Measurements from ENCODE around the gene MAP3K14. TPM values are rescaled to one million over a fixed set of nuclear protein-coding genes. Genes with fewer than 3 reads are reported as not detected.

Gene MAP3K14
- polyA plus RNA-seq, 1 of the 3 experiments (the other 2 are of a cell fraction): 11.9 TPM

DNA sequence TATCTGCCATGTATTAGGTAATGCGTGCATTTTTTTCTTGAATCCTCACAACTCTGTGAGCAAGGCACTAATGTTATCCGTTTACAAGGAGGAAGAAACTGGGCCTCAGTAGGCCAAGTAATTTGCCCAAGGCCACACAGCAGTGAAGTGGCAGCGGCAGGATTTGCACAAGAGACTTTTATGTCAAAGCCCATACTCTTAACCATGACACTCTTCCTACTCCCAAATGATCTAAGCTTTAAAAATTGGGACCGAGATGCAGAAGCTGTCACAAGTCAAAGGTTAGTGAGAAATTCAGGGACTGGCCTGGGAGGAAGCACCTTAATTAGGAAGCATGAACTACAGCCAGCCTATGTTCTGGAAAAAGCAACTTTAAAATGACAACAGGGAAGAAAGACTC lies 10.7 kb downstream of the MAP3K14 start:
- Histone ChIP-seq H3K27ac (ENCODE audit: low read depth in 2 of 2, low read length in 1 of 2) (peak overlapping the region in 1 of 2 experiments; percentile 98; a peak in 2 of 4 replicates), H3K79me2 (ENCODE audit: insufficient read depth) (peaks cover 96% of the 10 kb centered on the region)
- 67% methylated on average over 4 of the region's 4 CpGs for WGBS (ENCODE audit: low lambda C conversion rate)

GRCh38 chr17:45305530-45306087 lies 11.2 kb downstream of the MAP3K14 start:
- Histone ChIP-seq H3K9me3 (no peaks in the 10 kb centered on the region), H3K27me3 (ENCODE audit: insufficient read depth) (no peaks in the 10 kb centered on the region), H3K36me3 (replicated peaks in 1 of 2; ENCODE audit: control insufficient read depth in 1 of 2, insufficient read depth in 2 of 2, low read length in 1 of 2) (peaks cover 12 to 28% of the 10 kb centered on the region in 2 experiments), H2AFZ (ENCODE audit: low read depth) (no peak overlapping the region), H3K4me1 (ENCODE audit: control insufficient read depth in 1 of 2, insufficient read depth in 2 of 2, low read depth in 1 of 2, low read length in 1 of 2) (peaks cover 10 to 35% of the 10 kb centered on the region in 2 experiments; a peak in 3 of 4 replicates), H3K79me2 (ENCODE audit: insufficient read depth) (peaks cover 96% of the 10 kb centered on the region), H3K27ac (ENCODE audit: low read depth in 2 of 2, low read length in 1 of 2) (peak overlapping the region in 1 of 2 experiments; percentile 98; a peak in 2 of 4 replicates), H3K4me2 (peak overlapping the region; percentile 5), H4K20me1 (ENCODE audit: insufficient read depth) (peaks cover 46% of the 10 kb centered on the region), H3K9me2 (no peaks in the 10 kb centered on the region), H3K9ac (no peak overlapping the region), H3K4me3 (ENCODE audit: low read depth in 2 of 2, low read length in 1 of 2) (no peak overlapping the region), H3F3A (replicated peaks; ENCODE audit: insufficient read depth) (peaks cover 45% of the 10 kb centered on the region)
- ChIA-PET POLR2A (no interaction called here), CTCF (interaction anchor here (0.9 to 2.5 kb wide), 5 partner anchors 11 to 83 kb away, joined by 3 to 15 read pairs (median 5); no protein-coding TSS in a partner anchor)
- no peak for TF ChIP-seq IRF3 (IDR thresholded peaks at IDR 0.05; ENCODE audit: low read depth, low read length)
- TF ChIP-seq EZH2phosphoT487 (IDR thresholded peaks at IDR 0.05; ENCODE audit: borderline replicate concordance, low read depth): no peak
- TF ChIP-seq JUND (IDR thresholded peaks at IDR 0.05): no peak
- TF ChIP-seq, protein P1, sequence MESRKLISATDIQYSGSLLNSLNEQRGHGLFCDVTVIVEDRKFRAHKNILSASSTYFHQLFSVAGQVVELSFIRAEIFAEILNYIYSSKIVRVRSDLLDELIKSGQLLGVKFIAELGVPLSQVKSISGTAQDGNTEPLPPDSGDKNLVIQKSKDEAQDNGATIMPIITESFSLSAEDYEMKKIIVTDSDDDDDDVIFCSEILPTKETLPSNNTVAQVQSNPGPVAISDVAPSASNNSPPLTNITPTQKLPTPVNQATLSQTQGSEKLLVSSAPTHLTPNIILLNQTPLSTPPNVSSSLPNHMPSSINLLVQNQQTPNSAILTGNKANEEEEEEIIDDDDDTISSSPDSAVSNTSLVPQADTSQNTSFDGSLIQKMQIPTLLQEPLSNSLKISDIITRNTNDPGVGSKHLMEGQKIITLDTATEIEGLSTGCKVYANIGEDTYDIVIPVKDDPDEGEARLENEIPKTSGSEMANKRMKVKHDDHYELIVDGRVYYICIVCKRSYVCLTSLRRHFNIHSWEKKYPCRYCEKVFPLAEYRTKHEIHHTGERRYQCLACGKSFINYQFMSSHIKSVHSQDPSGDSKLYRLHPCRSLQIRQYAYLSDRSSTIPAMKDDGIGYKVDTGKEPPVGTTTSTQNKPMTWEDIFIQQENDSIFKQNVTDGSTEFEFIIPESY (IDR thresholded peaks at IDR 0.05; ENCODE audit: borderline replicate concordance, low read depth): no peak
- DNase-seq: no peak
- WGBS (ENCODE audit: low lambda C conversion rate): 93% methylated on average over 3 of the region's 3 CpGs

More for the DNA sequence above, 10.7 kb downstream of the MAP3K14 start:
- CTCF ChIA-PET: interaction anchor here (0.6 to 2.5 kb wide), 9 partner anchors 12 to 87 kb away, joined by 3 to 15 read pairs (median 4); no protein-coding TSS in a partner anchor
- peak overlapping the region; percentile 23; the same call in 1 of the 2 replicates for H3K4me2 ChIP-seq
- no peak overlapping the region for H2AFZ ChIP-seq (ENCODE audit: low read depth)
- TF ChIP-seq FOXJ3 (CRISPR knock-in tag; IDR thresholded peaks at IDR 0.05): no peak
- TF ChIP-seq RFX5 (IDR thresholded peaks at IDR 0.05; ENCODE audit: low read length): no peak
- TF ChIP-seq RAD21 (IDR thresholded peaks at IDR 0.05; ENCODE audit: low read length): no peak
- TF ChIP-seq NFIC (IDR thresholded peaks at IDR 0.05; ENCODE audit: borderline replicate concordance): no peak
- no peak for TF ChIP-seq FOSL2 (IDR thresholded peaks at IDR 0.05; ENCODE audit: borderline replicate concordance, low read depth)
- no peak for TF ChIP-seq GATA2 (CRISPR knock-in tag; IDR thresholded peaks at IDR 0.05)
- TF ChIP-seq CHD2 (IDR thresholded peaks at IDR 0.05; ENCODE audit: low read length, partially characterized antibody): no peak
- no peak for TF ChIP-seq EZH2phosphoT487 (IDR thresholded peaks at IDR 0.05; ENCODE audit: borderline replicate concordance, low read depth)
- no peak for TF ChIP-seq SMC3 (IDR thresholded peaks at IDR 0.05; ENCODE audit: low read depth, low read length)
- TF ChIP-seq TCF12 (IDR thresholded peaks at IDR 0.05): no peak
- TF ChIP-seq YY1 (IDR thresholded peaks at IDR 0.05; ENCODE audit: low read depth): no peak
- no peaks in the 10 kb centered on the region for H3K9me2 ChIP-seq
- peaks cover 15 to 38% of the 10 kb centered on the region in 2 experiments for H3K4me1 ChIP-seq (ENCODE audit: control insufficient read depth in 1 of 2, insufficient read depth in 2 of 2, low read depth in 1 of 2, low read length in 1 of 2)
- peaks cover 45% of the 10 kb centered on the region for H3F3A ChIP-seq (replicated peaks; ENCODE audit: insufficient read depth)
- no peaks in the 10 kb centered on the region for H3K9me3 ChIP-seq
- peaks cover 12 to 29% of the 10 kb centered on the region in 2 experiments for H3K36me3 ChIP-seq (replicated peaks in 1 of 2; ENCODE audit: control insufficient read depth in 1 of 2, insufficient read depth in 2 of 2, low read length in 1 of 2)
- no peak overlapping the region for H3K9ac ChIP-seq
- peaks cover 51% of the 10 kb centered on the region for H4K20me1 ChIP-seq (ENCODE audit: insufficient read depth)
- POLR2A ChIA-PET: no interaction called here
- DNase-seq: no peak
- no peaks in the 10 kb centered on the region for H3K27me3 ChIP-seq (ENCODE audit: insufficient read depth)
- no peak overlapping the region for H3K4me3 ChIP-seq (ENCODE audit: low read depth in 2 of 2, low read length in 1 of 2)

All from SK-N-SH (cell line).